ENCODE results near the gene TOR3A. TPM values are rescaled to one million over a fixed set of nuclear protein-coding genes. Genes with fewer than 3 reads are reported as not detected.
A peak's percentile ranks its signal among the peaks of the same experiment; 100 is the strongest.

TOR3A gene
- total and polyA plus RNA-seq, 2 of the 13 experiments (the other 11 are each of a cell fraction or from before 2014, with no cell fraction given) = 14.7 to 28.4 TPM

DNA sequence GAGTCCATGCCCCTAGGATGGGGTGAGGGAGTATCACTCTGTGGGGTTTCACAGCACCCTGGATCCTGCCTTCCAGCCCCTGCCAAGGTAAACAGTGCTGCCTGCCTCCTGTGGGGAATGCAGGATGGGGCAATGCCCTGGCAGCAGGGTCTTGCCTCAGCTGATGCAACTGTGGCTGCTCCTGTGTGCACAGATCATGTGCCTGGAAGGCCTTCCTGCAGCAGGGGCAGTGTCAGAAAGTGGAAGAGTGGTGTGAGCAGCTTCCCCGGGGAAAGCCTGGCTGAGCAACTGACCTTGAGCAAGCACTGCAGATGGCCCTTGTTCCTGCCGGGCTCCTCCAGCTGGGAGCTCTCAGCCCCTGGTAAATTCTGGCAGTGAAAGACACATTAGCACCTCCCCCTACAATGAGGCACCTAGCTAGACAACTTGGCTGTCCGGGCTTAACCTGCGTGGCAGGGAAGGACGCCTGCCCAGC is 9.9 kb downstream of the TOR3A start (continued):
- TF ChIP-seq, protein P1, sequence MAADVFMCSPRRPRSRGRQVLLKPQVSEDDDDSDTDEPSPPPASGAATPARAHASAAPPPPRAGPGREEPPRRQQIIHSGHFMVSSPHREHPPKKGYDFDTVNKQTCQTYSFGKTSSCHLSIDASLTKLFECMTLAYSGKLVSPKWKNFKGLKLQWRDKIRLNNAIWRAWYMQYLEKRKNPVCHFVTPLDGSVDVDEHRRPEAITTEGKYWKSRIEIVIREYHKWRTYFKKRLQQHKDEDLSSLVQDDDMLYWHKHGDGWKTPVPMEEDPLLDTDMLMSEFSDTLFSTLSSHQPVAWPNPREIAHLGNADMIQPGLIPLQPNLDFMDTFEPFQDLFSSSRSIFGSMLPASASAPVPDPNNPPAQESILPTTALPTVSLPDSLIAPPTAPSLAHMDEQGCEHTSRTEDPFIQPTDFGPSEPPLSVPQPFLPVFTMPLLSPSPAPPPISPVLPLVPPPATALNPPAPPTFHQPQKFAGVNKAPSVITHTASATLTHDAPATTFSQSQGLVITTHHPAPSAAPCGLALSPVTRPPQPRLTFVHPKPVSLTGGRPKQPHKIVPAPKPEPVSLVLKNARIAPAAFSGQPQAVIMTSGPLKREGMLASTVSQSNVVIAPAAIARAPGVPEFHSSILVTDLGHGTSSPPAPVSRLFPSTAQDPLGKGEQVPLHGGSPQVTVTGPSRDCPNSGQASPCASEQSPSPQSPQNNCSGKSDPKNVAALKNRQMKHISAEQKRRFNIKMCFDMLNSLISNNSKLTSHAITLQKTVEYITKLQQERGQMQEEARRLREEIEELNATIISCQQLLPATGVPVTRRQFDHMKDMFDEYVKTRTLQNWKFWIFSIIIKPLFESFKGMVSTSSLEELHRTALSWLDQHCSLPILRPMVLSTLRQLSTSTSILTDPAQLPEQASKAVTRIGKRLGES (CRISPR knock-in tag; IDR thresholded peaks at IDR 0.05; ENCODE audit: borderline replicate concordance) = no peak; the same call in 1 of the 2 replicates
- no peak for TF ChIP-seq TOPORS (CRISPR knock-in tag; IDR thresholded peaks at IDR 0.05)
- TF ChIP-seq ZNF337 (CRISPR knock-in tag; IDR thresholded peaks at IDR 0.05; ENCODE audit: borderline replicate concordance, low read depth) = no peak
- no peak for TF ChIP-seq PHF20 (CRISPR knock-in tag; IDR thresholded peaks at IDR 0.05)
- peak; percentile 73 for TF ChIP-seq TEAD3 (CRISPR knock-in tag; optimal IDR thresholded peaks at IDR 0.05; ENCODE audit: borderline replicate concordance)
- no peak for TF ChIP-seq SOX13 (IDR thresholded peaks at IDR 0.05)
- TF ChIP-seq SOX13 (CRISPR knock-in tag; conservative IDR thresholded peaks at IDR 0.05 in 1 of 2, IDR thresholded peaks at IDR 0.05 in 1 of 2) = peak in 1 of 2 experiments; percentile 73; a peak in 2 of 4 replicates
- TF ChIP-seq, protein P2, sequence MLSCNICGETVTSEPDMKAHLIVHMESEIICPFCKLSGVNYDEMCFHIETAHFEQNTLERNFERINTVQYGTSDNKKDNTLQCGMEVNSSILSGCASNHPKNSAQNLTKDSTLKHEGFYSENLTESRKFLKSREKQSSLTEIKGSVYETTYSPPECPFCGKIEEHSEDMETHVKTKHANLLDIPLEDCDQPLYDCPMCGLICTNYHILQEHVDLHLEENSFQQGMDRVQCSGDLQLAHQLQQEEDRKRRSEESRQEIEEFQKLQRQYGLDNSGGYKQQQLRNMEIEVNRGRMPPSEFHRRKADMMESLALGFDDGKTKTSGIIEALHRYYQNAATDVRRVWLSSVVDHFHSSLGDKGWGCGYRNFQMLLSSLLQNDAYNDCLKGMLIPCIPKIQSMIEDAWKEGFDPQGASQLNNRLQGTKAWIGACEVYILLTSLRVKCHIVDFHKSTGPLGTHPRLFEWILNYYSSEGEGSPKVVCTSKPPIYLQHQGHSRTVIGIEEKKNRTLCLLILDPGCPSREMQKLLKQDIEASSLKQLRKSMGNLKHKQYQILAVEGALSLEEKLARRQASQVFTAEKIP (CRISPR knock-in tag; IDR thresholded peaks at IDR 0.05; ENCODE audit: borderline replicate concordance) = no peak
- TF ChIP-seq RAD51 (IDR thresholded peaks at IDR 0.05; ENCODE audit: borderline replicate concordance) = no peak
- TF ChIP-seq SMAD3 (CRISPR knock-in tag; IDR thresholded peaks at IDR 0.05) = peak; percentile 74; the same call in 1 of the 2 replicates
- TF ChIP-seq, protein P3, sequence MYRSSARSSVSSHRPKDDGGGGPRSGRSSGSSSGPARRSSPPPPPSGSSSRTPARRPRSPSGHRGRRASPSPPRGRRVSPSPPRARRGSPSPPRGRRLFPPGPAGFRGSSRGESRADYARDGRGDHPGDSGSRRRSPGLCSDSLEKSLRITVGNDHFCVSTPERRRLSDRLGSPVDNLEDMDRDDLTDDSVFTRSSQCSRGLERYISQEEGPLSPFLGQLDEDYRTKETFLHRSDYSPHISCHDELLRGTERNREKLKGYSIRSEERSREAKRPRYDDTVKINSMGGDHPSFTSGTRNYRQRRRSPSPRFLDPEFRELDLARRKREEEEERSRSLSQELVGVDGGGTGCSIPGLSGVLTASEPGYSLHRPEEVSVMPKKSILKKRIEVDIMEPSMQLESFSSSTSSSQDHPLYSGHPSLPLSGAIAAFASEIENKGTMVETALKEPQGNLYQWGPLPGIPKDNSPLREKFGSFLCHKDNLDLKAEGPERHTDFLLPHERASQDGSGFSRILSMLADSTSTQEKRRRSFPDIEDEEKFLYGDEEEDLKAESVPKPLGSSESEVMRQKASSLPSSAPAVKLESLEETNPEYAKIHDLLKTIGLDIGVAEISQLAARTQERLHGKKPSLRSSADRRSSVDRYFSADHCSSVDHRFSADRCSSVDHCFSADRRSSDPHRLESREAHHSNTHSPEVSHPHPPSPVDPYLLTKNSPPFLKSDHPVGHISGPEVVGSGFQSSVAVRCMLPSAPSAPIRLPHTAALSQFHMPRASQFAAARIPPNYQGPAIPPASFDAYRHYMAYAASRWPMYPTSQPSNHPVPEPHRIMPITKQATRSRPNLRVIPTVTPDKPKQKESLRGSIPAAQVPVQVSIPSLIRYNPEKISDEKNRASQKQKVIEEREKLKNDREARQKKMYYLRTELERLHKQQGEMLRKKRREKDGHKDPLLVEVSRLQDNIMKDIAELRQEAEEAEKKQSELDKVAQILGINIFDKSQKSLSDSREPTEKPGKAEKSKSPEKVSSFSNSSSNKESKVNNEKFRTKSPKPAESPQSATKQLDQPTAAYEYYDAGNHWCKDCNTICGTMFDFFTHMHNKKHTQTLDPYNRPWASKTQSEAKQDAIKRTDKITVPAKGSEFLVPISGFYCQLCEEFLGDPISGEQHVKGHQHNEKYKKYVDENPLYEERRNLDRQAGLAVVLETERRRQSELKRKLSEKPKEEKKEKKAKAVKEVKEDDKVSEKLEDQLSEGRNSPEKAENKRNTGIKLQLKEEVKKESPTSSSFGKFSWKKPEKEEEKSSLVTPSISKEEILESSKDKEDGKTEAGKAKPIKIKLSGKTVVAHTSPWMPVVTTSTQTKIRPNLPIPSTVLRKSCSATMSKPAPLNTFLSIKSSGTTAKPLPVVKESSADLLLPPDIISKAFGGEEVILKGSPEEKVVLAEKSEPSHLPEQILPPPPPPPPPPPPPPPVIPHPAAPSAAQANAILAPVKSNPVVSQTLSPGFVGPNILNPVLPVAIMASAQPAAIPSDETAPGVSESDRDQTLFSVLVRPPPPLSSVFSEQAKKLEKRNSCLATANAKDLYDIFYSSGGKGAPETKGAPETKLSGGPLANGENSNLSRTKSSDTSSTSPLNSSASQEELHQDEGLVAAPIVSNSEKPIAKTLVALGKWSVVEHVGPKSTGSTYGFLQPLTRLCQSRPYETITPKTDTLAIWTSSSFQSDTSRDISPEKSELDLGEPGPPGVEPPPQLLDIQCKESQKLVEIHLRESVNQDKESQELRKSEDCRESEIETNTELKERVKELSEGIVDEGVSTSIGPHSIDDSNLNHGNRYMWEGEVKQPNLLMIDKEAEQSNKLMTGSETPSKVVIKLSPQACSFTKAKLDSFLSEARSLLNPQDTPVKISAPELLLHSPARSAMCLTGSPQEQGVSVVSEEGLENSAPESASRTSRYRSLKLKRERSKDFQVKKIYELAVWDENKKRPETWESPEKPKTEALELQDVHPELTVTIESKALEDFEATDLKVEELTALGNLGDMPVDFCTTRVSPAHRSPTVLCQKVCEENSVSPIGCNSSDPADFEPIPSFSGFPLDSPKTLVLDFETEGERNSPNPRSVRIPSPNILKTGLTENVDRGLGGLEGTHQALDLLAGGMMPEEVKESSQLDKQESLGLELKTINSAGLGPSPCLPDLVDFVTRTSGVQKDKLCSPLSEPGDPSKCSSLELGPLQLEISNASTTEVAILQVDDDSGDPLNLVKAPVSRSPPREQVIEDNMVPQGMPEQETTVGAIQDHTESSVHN (CRISPR knock-in tag; IDR thresholded peaks at IDR 0.05) = no peak
- TF ChIP-seq, protein P4, sequence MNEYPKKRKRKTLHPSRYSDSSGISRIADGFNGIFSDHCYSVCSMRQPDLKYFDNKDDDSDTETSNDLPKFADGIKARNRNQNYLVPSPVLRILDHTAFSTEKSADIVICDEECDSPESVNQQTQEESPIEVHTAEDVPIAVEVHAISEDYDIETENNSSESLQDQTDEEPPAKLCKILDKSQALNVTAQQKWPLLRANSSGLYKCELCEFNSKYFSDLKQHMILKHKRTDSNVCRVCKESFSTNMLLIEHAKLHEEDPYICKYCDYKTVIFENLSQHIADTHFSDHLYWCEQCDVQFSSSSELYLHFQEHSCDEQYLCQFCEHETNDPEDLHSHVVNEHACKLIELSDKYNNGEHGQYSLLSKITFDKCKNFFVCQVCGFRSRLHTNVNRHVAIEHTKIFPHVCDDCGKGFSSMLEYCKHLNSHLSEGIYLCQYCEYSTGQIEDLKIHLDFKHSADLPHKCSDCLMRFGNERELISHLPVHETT (CRISPR knock-in tag; conservative IDR thresholded peaks at IDR 0.05) = no peak
- TF ChIP-seq SKI (IDR thresholded peaks at IDR 0.05; ENCODE audit: partially characterized antibody) = peak; percentile 71
- TF ChIP-seq ZNF296 (CRISPR knock-in tag; conservative IDR thresholded peaks at IDR 0.05) = no peak
- TF ChIP-seq ZNF605 (CRISPR knock-in tag; IDR thresholded peaks at IDR 0.05) = no peak; the same call in 1 of the 2 replicates

Data from HepG2 (cell line).